ENCODE data around the gene SETBP1.

The SETBP1 gene

GRCh38 chr18:44679056-44679913, 1.4 kb upstream of the SETBP1 start:
- DNase-seq (ENCODE audit: low read depth in 2 of 2) = peak; percentile 55 to 74

GRCh38 chr18:44679914-44680272, 795 bp upstream of the SETBP1 start:
- peak; percentile 24 to 39 for DNase-seq (ENCODE audit: low read depth in 2 of 2)

- no peak for DNase-seq (ENCODE audit: low read depth in 2 of 2)
Observed at GRCh38 chr18:44681076-44681970, 635 bp downstream of the SETBP1 start.

- no peak for DNase-seq (ENCODE audit: low read depth in 2 of 2)
Observed at GRCh38 chr18:44682201-44682870, 1.6 kb downstream of the SETBP1 start.

DNA sequence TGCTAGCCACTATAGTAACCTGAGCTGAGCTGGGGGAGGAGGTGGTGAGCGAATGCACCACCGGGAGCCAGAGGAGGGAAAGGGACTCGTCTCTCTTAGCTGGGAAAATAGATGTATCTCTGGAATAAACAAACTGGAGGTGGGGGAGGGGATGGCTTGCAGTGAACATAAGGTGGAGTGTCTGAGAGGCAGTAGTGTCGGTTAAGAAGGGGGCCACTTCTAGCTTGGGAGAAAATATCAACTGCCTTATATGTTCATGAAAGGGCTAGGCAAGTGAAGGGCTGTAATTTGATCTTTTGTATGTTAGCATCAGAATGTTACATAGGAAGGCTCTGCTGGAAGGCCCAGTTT, 2.2 kb downstream of the SETBP1 start:
- DNase-seq (ENCODE audit: low read depth in 2 of 2) = no peak

DNA sequence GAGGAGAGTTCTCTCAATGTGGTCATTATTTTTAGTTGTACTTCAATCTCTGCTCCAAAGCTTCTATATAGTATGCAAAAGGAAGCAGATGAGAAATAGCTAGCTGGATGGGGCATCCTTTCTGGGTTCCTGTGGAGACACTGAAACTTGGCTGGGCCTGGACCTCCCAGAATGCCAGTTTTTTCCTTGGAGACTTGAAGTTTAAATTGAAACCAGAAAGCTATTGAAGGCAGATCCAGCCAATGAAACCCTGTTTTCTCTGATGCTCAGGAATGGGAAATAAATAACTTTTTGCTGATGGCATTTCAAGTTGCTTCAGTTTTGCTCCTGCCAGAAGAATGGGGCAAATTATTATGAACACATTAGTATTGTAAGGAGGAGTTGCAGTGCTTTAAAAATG, 2.9 kb downstream of the SETBP1 start:
- DNase-seq (ENCODE audit: low read depth in 2 of 2) = no peak

DNA sequence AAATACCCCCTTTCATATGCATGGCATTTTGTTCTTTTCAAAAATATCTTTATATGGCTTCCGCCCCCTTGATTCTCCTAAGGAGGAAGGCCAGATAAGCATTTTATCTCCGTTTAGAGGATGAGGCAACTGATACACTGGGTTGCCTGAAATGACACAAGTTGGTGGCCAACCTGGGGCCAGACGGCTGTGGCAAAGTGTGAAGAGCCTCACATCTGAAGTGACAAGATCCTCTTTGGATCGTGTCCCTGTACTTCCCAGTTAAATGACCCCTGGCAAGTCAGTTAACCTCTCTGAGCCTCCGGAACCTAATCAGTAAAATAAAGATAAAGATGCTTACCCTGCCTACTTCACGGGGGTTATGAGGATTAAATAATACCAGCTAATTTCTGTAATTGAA, 4.6 kb downstream of the SETBP1 start:
- DNase-seq (ENCODE audit: low read depth in 2 of 2) = no peak

DNA sequence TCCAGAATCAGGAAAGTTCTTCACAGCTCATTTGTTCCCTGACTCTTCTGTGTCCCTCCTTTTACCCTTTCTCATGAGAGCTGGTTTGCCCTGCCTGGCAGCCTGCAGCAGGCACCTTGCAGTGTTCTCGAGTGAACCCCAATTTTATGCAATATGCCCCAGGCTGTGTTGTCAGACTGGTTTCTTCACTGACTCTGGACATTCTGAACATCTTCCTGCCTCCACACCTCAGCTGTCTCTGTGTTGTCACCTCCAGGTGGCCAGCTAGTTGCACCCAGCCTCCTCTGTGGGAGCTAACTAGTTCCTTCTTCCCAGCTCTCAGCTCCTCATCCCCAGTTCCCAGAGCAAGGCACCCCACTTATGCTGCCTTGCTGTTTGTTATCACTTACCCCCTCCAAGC, 5.5 kb downstream of the SETBP1 start:
- no peak for DNase-seq (ENCODE audit: low read depth in 2 of 2)

- no peak for DNase-seq (ENCODE audit: low read depth in 2 of 2)
Observed at GRCh38 chr18:44687421-44687820, 6.7 kb downstream of the SETBP1 start.

DNA sequence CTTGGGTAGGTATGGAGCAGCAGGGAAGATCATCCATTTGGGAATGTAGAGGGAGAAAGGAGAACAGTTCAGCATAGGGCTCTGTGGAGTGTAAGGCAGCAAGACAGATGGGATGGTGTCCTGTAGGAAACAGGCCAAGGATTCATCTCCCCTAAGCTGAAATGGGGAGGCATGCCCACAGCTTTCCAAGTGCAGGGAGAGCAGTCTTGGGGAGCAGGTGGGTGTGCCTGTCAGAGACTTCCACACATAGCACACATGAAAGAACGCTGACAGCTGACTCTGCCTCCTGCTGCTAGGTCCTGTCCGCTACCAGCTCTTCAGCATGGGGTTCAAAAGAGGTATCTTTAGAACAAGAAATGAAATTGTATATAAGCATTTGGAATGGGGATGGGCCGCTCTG, 9.0 kb downstream of the SETBP1 start:
- DNase-seq (ENCODE audit: low read depth in 2 of 2) = no peak

DNA sequence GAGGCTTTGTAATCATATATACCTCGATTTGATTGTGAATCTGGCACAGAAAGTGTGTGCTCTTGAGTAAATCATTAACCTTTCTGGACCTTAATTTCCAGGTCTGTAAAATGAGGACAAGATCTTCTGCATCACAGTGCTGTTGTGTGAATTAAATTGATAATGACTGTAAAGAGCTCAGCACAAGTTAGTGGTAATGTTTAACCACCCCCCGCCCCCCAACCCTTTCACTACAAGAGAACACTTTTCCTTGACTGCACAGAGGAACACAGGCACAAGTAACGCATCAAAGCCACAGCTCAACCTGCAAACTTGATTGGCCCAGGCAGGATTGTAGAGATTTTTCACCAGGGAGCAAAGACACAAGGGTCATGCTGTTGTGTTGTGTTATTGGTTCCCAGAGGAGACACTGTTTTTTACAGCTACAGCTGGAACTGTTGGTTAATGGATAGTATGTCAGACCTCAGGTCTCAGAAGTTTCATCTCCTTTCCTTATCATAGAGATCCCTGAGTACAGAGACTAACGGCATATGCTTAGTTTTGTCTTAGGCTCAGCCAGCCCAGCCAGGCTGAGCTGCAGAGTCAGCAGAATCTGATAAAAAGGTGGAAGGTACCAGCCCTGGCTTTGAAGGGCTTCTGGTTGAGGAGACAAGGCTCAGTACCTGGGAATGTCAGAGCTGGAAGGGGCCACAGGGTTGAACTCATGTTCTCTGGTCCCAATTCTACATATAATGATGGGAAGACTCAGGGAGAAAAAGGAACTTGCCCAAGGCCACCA, 10.6 kb downstream of the SETBP1 start:
- no peak for DNase-seq (ENCODE audit: low read depth in 2 of 2)

DNA sequence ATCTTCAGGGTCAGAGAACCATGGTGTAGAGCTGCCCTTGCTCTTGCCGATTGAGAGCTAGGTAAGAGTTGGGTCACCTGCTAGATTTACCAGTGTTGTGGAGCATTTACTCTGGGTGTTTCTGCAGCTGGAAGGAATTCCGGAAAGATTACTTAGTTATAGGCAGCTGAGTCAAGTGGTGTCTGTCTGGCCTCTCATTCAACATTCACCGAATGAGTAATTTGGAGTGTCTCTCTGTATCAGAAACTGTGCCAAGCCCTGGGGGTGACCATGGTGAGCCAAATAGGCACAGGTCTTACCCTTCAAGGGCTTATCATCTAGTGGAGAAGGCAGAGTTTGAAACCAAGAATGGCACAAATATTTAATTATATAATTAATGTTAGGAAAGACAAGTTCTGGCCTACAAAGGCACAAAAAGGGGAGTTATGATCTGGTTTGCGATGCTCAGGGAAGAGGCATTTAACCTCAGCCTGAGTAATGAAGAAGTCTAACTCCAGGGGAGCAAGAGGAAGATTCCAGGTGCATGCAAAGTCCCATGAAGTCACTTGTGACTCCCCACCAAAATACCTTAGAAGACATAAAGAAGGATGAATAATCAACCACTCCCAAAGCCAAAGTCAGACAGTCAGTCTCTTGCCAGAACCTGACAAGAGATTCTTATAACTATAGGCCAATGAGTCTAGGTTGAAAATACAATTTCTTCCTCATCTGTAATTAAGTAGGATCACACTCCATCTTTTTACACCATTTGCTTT, 12.5 kb downstream of the SETBP1 start:
- DNase-seq (ENCODE audit: low read depth in 2 of 2) = no peak

GRCh38 chr18:44695503-44695902, 14.8 kb downstream of the SETBP1 start:
- DNase-seq (ENCODE audit: low read depth in 2 of 2) = no peak

DNA sequence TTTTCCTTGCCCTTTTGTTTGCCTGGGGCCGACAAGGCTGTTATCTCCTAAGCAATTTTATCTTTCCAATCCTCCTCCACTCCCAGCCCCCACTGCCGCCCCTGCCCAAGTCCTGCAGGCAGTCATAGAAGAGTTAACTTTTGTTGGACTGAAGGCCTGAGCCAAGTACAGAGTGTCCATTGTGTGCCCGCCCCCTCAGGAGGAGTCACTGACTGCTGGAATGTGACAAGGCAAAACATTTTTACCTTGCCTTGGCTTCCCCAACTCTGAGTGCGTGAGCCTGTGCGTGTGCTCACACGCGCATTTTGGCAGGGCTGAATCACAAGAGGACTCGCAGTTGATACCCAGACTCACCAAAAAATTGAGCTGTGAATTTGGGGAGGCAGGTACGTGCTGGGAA, 16.2 kb downstream of the SETBP1 start:
- no peak for DNase-seq (ENCODE audit: low read depth in 2 of 2)

GRCh38 chr18:44697315-44697714, 16.6 kb downstream of the SETBP1 start:
- no peak for DNase-seq (ENCODE audit: low read depth in 2 of 2)

DNA sequence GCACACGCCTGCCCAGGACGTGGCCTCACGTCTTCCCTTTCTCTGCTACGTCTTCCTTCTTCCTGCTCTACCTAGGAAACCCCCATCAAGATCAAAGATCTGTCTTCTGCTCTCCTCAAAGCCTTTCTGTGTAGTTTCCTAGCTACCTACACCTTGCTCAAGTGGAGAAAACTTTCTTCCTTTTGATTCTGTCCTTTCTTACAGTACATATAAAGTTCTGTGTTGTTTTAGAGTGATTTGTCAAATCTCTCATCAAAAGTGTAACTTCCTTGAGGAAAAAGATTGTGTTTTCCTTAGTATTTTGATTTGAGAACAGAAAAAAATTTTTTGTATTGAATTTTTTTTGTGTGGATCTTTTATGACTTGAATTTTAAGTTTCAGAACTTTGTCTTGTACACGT, 17.8 kb downstream of the SETBP1 start:
- DNase-seq (ENCODE audit: low read depth in 2 of 2) = no peak

DNA sequence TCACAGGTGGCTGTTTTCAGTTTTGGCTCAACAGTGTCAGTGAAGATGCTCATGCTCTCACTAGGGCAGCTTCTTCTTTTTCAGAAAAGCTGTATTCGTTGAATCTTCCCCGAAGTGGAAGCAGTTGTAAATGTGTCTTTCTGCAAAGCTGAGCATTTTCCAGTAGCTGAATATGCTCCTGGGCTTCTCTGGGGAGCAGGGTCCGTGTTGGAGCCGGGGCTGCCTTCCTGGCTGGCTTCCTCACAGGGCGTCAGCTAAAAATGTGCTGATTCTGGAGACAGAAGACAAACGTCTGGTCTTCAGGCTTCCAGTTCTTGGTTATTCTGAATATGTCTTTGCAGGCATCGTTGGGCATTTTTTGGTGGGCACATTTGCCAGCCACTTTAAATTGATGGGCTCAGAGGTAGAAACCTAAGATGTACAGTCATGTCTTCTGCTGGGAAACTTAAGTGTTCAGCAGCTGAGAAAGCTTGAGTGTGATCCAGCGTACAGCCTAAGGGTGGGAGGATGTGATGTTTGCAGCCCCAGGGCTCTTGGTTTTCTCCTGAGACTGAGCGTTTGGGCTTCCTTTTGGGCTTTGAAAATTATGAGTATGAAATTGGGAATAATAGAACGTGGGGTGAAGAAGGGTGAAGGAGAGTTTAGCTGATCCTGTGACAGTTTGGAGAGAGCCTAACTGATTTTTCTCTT, 19.0 kb downstream of the SETBP1 start:
- DNase-seq (ENCODE audit: low read depth in 2 of 2) = no peak

DNA sequence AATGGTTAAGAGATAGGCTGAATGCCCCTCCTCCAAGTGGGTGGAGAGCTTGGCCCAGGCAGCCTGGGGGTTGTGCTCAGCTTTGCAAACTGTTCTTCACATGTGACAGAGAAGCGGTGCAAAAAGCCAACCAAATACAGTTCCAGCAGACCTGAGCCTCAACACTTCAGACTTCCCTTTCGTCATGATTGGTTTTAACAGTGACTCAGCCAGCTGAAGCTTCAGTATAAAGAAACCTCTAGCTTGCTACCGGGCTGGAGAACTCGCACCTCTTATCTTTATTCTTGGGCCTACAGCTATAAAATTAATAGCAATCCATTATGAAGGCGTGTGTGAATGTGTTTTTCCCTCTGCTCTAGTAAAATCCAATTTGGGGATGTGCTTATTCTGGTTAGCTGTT, 20.0 kb downstream of the SETBP1 start:
- no peak for DNase-seq (ENCODE audit: low read depth in 2 of 2)

DNA sequence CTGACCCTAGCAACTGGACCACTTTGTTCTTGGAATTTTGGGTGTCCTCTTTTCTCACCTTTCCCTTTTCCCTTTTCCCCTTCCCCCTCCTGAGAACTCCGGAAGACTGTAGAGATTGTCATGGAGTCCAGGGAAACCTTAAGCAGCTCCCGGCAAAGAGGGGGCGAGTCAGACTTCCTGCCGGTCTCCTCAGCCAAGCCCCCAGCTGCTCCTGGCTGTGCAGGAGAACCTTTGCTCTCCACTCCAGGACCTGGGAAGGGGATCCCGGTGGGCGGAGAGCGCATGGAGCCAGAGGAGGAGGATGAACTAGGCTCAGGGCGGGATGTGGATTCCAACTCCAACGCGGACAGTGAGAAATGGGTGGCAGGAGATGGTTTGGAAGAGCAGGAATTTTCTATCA, 20.5 kb downstream of the SETBP1 start:
- no peak for DNase-seq (ENCODE audit: low read depth in 2 of 2)

- no peak for DNase-seq (ENCODE audit: low read depth in 2 of 2)
Observed at GRCh38 chr18:44702594-44702993, 21.9 kb downstream of the SETBP1 start.

Data from stimulated activated CD4-positive, alpha-beta T cell treated with anti-CD3 and anti-CD28 coated beads, Interleukin-4, amount 100 ng/mL, for 48 hours (primary cell).